GM19099 (cell line): Measurements from ENCODE around the gene SLC6A11.

Experiments used
- POLR2A ChIP-seq: IDR thresholded peaks from 3 replicates; pipeline ENCODE4 v1.6.1; 2011; ENCODE audit warnings: low read depth; ENCODE audit not compliant: insufficient read length; ENCODE audit errors: extremely low read depth

The SLC6A11 gene

DNA sequence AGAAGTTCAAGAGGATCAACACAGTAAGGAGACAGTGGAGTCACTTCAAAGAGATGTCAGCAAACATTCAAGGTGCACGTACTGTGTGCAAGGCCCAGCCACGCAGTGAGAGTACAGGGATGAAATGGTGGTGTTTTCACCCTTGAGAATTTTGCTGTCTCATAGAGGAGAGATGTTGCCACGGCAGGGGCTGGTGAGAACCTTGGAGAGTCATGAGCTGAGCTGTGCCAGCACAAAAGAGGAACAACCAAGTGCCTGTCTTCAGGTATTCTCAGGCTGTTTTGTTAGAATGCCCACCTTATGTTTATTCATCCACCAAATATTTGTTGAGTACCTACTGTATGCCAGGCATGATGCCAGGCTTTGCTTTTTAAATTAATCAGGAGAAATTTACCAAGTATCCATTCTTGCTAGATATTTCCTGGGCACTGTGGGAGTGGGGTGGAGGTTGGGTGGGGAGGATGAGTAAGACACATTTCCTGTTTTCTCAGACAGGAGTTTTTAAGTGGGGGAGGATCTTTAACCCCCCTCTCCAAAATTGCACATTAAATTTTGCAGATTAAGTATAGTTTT is 72.6 kb downstream of the SLC6A11 start:
- no peak for TF ChIP-seq POLR2A

DNA sequence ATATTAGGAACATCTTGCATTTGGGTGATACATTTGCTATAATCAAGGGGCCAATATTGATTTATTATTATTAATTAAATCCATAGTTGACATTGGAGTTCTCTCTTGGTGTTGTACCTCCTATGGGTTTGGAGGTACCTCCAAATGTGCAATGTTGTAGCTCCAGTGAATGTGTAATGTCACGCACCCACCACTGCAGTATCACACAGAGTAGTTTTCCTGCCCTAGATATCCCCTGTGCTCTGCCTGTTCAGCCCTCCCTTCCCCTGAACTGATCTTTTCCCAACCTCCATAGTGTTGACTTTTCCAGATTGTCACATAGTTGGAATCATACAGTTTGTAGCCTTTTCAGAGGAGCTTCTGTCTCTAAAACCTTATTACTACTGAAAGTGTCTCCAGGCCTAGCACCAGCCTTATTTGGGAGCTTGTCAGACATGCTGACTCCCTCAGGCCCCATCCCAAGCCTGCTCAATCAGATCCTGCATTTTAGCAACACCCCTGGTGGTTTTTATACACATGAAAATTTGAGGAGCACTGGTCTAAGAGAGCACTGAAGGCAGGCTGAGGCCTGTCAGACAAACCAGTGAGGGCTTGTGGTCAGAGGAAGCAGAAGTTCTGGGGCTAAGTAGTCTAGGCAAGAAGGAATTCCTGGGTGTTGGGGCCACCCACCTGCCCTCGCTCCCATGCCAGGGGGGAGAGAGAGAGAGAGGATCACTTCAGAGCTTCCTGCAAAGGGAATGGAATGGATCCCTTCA is 73.4 kb downstream of the SLC6A11 start:
- TF ChIP-seq POLR2A: no peak

DNA sequence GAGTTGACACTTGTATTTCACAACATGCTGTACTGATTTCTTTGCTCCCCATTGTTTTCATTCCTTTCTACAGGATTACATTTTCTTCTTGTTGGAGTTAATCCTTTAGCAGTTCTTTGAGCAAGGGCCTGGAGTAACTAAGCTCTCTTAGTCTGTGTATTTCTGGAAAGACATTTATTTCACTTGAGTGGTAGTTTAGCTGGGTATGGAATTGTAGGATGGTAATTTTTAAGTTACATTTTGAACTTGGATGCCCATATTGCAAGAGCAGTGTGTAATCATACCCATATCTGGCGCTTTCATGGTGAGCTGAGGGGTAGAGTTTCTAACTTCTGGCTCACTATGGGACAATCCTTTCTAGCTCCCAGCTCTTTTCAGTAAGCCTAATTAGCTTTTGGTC is 74.6 kb downstream of the SLC6A11 start:
- TF ChIP-seq POLR2A: no peak

- TF ChIP-seq POLR2A: no peak
Measured at GRCh38 chr3:10892622-10893021, 76.6 kb downstream of the SLC6A11 start.

DNA sequence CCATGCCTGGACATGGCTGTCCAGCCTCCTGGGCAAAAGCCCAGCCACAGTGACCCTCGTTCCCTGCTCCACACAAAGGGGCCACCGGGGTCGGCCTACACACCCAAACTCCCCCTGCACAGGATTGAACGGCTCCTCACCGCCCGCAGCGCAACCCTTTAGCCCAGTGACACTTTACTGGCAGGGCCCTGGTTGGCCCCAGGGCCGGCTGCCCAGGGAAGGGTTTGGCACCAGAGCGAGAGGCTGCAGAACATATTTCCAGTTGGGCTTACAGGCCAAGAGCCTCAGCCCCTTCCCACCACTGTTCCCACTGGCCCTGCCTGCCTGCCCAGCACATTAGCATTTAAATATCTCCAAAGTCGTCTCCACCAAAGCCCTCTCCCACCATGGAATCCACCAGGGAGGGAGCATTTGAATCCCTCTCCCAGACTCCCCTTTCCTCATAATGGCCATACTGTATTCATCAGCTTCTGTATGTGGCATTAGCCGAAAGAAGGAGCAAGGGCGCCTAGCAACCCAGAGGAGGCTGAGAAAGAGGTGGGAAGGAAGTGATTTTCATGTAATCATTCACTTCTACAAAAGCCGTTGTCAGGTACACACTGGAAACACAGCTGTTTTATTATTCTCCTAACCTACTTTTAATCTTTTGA is 85.4 kb downstream of the SLC6A11 start:
- no peak for TF ChIP-seq POLR2A

GRCh38 chr3:10907262-10907661 is 91.2 kb downstream of the SLC6A11 start:
- no peak for TF ChIP-seq POLR2A

GRCh38 chr3:10910367-10910766 is 94.3 kb downstream of the SLC6A11 start:
- no peak for TF ChIP-seq POLR2A

DNA sequence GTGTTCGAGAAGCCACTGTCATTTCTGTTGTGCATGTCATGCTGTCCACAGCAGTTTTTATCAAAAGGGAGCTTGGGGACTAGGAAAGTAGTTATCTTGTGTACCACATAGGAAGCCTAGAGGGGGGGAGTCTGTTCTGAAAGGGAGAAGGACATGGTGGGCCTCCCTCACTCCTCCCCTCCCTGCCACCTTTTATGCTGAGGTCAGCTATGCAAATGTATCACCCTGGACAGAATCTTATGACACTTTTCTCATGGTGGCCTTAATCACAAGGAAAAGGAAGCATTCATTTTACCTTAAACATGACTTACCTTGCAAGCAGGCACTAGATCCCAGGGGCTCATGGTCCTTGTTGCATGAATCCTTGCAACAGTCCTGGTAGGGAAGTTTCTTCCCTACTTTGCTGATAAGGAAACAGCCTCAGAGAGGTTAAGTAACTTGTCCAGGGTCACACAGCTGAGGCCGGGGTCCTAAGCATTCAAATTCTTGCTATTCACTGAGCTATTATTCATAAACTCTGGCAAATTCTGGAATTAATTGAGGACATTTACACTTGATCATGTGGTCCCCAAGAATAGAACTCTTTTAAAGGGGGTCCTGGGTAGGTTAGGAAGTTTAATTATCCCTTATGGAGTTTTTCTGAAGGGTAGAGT is 95.4 kb downstream of the SLC6A11 start:
- no peak for TF ChIP-seq POLR2A

GRCh38 chr3:10912786-10913185 is 96.8 kb downstream of the SLC6A11 start:
- no peak for TF ChIP-seq POLR2A

- TF ChIP-seq POLR2A: no peak
Measured at GRCh38 chr3:10915376-10915775, 99.3 kb downstream of the SLC6A11 start.

GRCh38 chr3:10917176-10917575 is 101.1 kb downstream of the SLC6A11 start:
- no peak for TF ChIP-seq POLR2A

DNA sequence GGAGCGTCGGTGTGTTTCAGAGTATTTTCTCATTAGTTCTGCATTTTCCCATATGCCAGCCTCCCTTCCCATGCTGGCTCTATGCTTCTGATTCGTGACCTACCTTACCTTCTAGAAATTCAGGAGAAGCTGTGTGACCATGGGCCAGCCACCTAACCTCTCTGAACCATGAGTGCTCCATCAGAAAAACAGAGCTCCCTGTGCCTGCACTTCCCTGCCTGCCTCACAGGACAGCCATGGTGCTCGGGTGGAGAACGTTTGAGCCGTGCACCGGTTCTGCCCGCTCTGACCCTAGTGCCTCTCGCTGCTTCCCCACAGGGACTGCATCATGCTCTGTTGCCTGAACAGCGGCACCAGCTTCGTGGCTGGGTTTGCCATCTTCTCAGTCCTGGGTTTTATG is 102.0 kb downstream of the SLC6A11 start:
- no peak for TF ChIP-seq POLR2A

GRCh38 chr3:10919636-10920035 is 103.6 kb downstream of the SLC6A11 start:
- no peak for TF ChIP-seq POLR2A

DNA sequence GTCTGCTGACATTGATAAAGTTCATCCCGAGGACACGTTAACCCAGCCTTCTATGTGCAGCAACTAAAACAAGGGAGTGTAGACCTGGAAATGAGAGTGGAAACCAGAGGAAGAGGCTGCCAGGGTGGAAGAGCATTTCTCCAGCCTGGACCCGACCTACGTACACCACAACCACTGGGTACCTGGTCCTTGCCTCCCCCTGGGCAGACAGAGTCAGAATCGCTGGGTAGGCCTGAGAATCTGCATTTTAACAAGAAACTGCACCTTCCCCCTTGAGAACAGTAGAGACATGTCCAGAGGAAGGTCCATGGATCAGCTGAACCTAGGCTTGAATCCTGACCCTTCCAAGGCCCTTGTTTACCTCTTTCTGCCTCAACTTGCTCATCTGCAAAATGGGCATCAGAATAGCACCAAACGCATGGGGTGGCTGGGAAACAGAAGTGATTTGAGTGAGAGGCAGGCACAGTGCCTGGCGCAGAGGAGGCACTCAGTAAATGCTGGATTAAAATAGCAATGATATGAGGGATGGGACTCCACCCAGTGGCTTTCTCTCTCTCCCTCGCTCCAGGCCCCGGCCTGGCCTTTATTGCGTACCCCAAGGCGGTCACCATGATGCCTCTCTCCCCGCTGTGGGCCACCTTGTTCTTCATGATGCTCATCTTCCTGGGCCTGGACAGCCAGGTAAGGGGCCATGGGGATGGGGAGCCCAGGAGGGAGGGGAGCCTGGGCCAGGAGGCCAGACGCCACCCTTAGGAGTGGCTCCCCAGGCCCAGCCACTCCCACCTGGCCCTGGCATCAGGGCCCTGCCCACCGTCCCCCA is 109.6 kb downstream of the SLC6A11 start:
- no peak for TF ChIP-seq POLR2A

GRCh38 chr3:10926256-10926810 is 110.3 kb downstream of the SLC6A11 start:
- no peak for TF ChIP-seq POLR2A

GRCh38 chr3:10926811-10927521 is 110.9 kb downstream of the SLC6A11 start:
- TF ChIP-seq POLR2A: no peak
